GM12878 (cell line): ENCODE measurements around the gene EBLN2. TPM values are rescaled to one million over a fixed set of nuclear protein-coding genes. Genes with fewer than 3 reads are reported as not detected.

Source experiments
- ATAC-seq: fragments of 200-7000 bp; cut with Tn5 transposase; 3 replicates; pipeline ENCODE4 v1.9.1; 2020; ENCODE audit warnings: mild to moderate bottlenecking, moderate library complexity
- BruUV-seq: library from RNA; stranded (reverse); fragments of 400-500 nt; replicated peaks from 2 replicates; lab custom pipeline; 2021; lab: Mats Ljungman, UMichigan
- CTCF ChIA-PET: fragments of 300-600 bp; sonication (Branson Sonifier 250); formaldehyde crosslinking; extraction: SDS; loops from one replicate; lab custom pipeline; 2021; ENCODE audit warnings: inconsistent platforms; lab: Yijun Ruan, JAX
- POLR2A ChIA-PET: fragments of 350-600 bp; formaldehyde crosslinking; extraction: SDS; loops from one replicate; lab custom pipeline; 2021; ENCODE audit warnings: inconsistent platforms; lab: Charles Lee
- RAD21 ChIA-PET: fragments of 300-600 bp; sonication (Branson Sonifier 250); formaldehyde crosslinking; loops from one replicate; lab custom pipeline; 2023; ENCODE audit warnings: antibody characterized with exemption; ENCODE audit not compliant: unreplicated experiment; lab: Charles Lee
- SMC1A ChIA-PET: fragments of 300-600 bp; sonication (Branson Sonifier 250); formaldehyde crosslinking; loops from one replicate; lab custom pipeline; 2023; ENCODE audit not compliant: unreplicated experiment, uncharacterized antibody; lab: Charles Lee
- DNase-seq: peaks from one replicate; pipeline ENCODE4 v3.0.0-alpha.2; 2011; ENCODE audit warnings: low read depth, low spot score
- FAIRE-seq: peaks from 3 replicates; lab custom pipeline; 2011; peaks lifted over from hg19 to GRCh38; lab: Jason Lieb, UNC
- H2AFZ ChIP-seq: 2 replicates; pipeline ENCODE4 v1.6.0; 2011; ENCODE audit warnings: low read depth, low read length, control low read depth; ENCODE audit not compliant: control insufficient read depth
- H3K27ac ChIP-seq: 2 replicates; pipeline ENCODE4 v1.5.1; 2011; ENCODE audit warnings: control low read depth; ENCODE audit not compliant: control insufficient read depth, insufficient read depth
- H3K27me3 ChIP-seq, 2 experiments: replicated peaks in 1 of 2; 2 replicates each; pipeline versions ENCODE4 v1.6.0 to v1.6.1; 2011; ENCODE audit warnings: low read length in 1 of 2; ENCODE audit not compliant: control insufficient read depth in 2 of 2, insufficient read depth in 2 of 2
- H3K36me3 ChIP-seq, 2 experiments: 2 replicates each; pipeline ENCODE4 v1.5.1; 2011; ENCODE audit warnings: low read length in 1 of 2; ENCODE audit not compliant: control insufficient read depth in 2 of 2, insufficient read depth in 2 of 2
- H3K4me1 ChIP-seq: 2 replicates; pipeline ENCODE4 v1.6.1; 2011; ENCODE audit warnings: mild to moderate bottlenecking, low read length, moderate library complexity, mixed read lengths; ENCODE audit not compliant: control insufficient read depth, insufficient read depth
- H3K4me2 ChIP-seq: 2 replicates; pipeline ENCODE4 v1.6.0; 2011; ENCODE audit warnings: control low read depth; ENCODE audit not compliant: control insufficient read depth, insufficient read depth
- H3K4me3 ChIP-seq: fragments of 200-600 bp; sonication (generic); 2 replicates; pipeline ENCODE4 v1.5.1; 2016
- H3K79me2 ChIP-seq: 2 replicates; pipeline ENCODE4 v1.6.0; 2011; ENCODE audit warnings: low read length; ENCODE audit not compliant: control insufficient read depth, insufficient read depth
- H3K9ac ChIP-seq: 2 replicates; pipeline ENCODE4 v1.8.0; 2011; ENCODE audit warnings: low read length, control low read depth, mixed read lengths; ENCODE audit not compliant: control insufficient read depth, insufficient read depth
- H3K9me3 ChIP-seq: replicated peaks from 3 replicates; pipeline ENCODE4 v1.5.1; 2011; ENCODE audit warnings: mild to moderate bottlenecking, low read length; ENCODE audit not compliant: control insufficient read depth, insufficient read depth
- H4K20me1 ChIP-seq: 2 replicates; pipeline ENCODE4 v1.6.0; 2011; ENCODE audit not compliant: control insufficient read depth, insufficient read depth
- CBFB ChIP-seq: IDR thresholded peaks from 2 replicates; pipeline ENCODE4 v1.6.1; 2016; ENCODE audit warnings: antibody characterized with exemption, low read depth
- DPF2 ChIP-seq: fragments of 450-650 bp; IDR thresholded peaks from 2 replicates; pipeline ENCODE4 v1.6.1; 2017; ENCODE audit warnings: mild to moderate bottlenecking
- GATAD2B ChIP-seq: fragments of 450-650 bp; conservative IDR thresholded peaks from 2 replicates; pipeline ENCODE4 v1.6.1; 2017; ENCODE audit warnings: low read depth, mild to moderate bottlenecking, moderate library complexity
- HDAC2 ChIP-seq: fragments of 200-600 bp; sonication (generic); IDR thresholded peaks from 2 replicates; pipeline ENCODE4 v1.6.1; 2017
- IKZF1 ChIP-seq: fragments of 450-650 bp; conservative IDR thresholded peaks from 2 replicates; pipeline ENCODE4 v1.6.1; 2017; ENCODE audit warnings: antibody characterized with exemption, mild to moderate bottlenecking
- MYB ChIP-seq: fragments of 150-350 bp; IDR thresholded peaks from 2 replicates; pipeline ENCODE4 v1.6.1; 2014; ENCODE audit warnings: mild to moderate bottlenecking, low read depth, low read length, borderline replicate concordance
- NBN ChIP-seq: fragments of 450-650 bp; IDR thresholded peaks from 2 replicates; pipeline ENCODE4 v1.6.1; 2016
- NFYA ChIP-seq: IDR thresholded peaks from 2 replicates; pipeline ENCODE4 v1.6.1; 2011; ENCODE audit warnings: low read depth, mild to moderate bottlenecking, low read length, improper control_type of control experiment, borderline replicate concordance
- POU2F2 ChIP-seq: IDR thresholded peaks from 3 replicates; pipeline ENCODE4 v1.6.1; 2011; ENCODE audit warnings: low read depth, mild to moderate bottlenecking, low read length, borderline replicate concordance
- SRF ChIP-seq, 2 experiments: IDR thresholded peaks; 2 replicates each; pipeline ENCODE4 v1.6.1; 2011; ENCODE audit warnings: low read depth in 2 of 2, low read length in 2 of 2, mild to moderate bottlenecking in 1 of 2, moderate library complexity in 1 of 2
- YBX1 ChIP-seq: fragments of 450-650 bp; IDR thresholded peaks from 2 replicates; pipeline ENCODE4 v1.6.1; 2016; ENCODE audit warnings: antibody characterized with exemption
- ZNF207 ChIP-seq: fragments of 450-650 bp; IDR thresholded peaks from 2 replicates; pipeline ENCODE4 v1.6.1; 2014; ENCODE audit warnings: antibody characterized with exemption, mild to moderate bottlenecking, borderline replicate concordance
- WGBS: methylation state at CpG from one replicate; pipeline ENCODE4 v1.1.6; 2016; ENCODE audit warnings: low lambda C conversion rate; ENCODE audit not compliant: insufficient replicate concordance, insufficient coverage; ENCODE audit errors: missing lambda C conversion rate; 5-methylcytosine and 5-hydroxymethylcytosine counted together
- in situ Hi-C: fragments of 300-500 bp; cut with MboI; formaldehyde crosslinking; loops from 9 replicates; pipeline ENCODE4 v1.14.3; 2018; ENCODE audit warnings: mixed read lengths
- intact Hi-C: fragments of 100-400 bp; cut with micrococcal nuclease; formaldehyde crosslinking; loops from one replicate; pipeline ENCODE4 v1.14.2; 2022; ENCODE audit not compliant: unreplicated experiment
- polyA plus RNA-seq, 11 experiments: library from polyadenylated mRNA; depleted of rRNA in 4 of 11; unstranded in 6 of 11; stranded (reverse) in 5 of 11; fragments of >200 nt; fragmentation: Nextera tagmentation in 4 of 11; fragmentation: Illumina TruSeq in 1 of 11; extraction: Ambion mirVana in 4 of 11; extraction: Trizol in 1 of 11; gene quantifications; 1 replicate in 1 of 11; 2 replicates in 10 of 11; pipeline versions ENCODE4 v1.2.1 to v1.2.3, GENCODE V29; 2011 to 2016; ENCODE audit warnings: inconsistent platforms in 2 of 11, missing spikeins in 2 of 11, low read depth in 1 of 11
- total RNA-seq, 4 experiments: library from RNA; depleted of rRNA in 3 of 4; stranded (reverse); fragments of >200 nt in 3 of 4; fragmentation: Illumina TruSeq in 1 of 4; extraction: Trizol in 1 of 4; gene quantifications; 2 replicates each; pipeline versions ENCODE4 v1.2.1 to v1.2.3, GENCODE V29; 2013 to 2021
- TF ChIP-seq, protein P1 (sequence below): fragments of 450-650 bp; IDR thresholded peaks from 2 replicates; pipeline ENCODE4 v1.6.1; 2016; ENCODE audit warnings: mild to moderate bottlenecking
- TF ChIP-seq, protein P2 (sequence below): IDR thresholded peaks from 2 replicates; pipeline ENCODE4 v1.6.1; 2012; ENCODE audit warnings: low read length, inconsistent platforms
- TF ChIP-seq, protein P3 (sequence below): fragments of 450-650 bp; IDR thresholded peaks from 2 replicates; pipeline ENCODE4 v1.6.1; 2016; ENCODE audit warnings: mild to moderate bottlenecking

Gene EBLN2
- total and polyA plus RNA-seq, 10 of the 15 experiments (the other 5 are each of a cell fraction or from before 2014, with no cell fraction given): 0.84 to 6.8 (median 3.6) TPM

DNA sequence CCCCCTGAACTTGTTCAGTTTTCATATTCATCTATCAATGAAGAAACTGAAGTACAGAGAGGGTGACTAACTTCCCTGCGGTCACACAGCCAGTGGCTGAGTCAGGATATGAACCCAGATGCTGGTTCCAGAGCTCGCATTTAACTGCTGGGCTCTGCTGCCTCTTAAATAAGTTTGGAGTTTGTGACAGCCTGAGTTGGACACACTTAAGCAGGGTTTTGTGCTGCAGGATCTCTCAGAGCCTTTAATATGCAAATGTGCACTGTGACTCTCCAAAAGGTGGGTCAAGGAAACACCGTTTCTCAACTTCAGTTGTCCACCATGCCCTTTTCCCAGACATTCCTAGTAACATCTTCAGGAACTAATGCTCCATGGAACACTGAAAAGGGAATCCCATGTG lies 45.8 kb downstream of the EBLN2 start:
- ChIA-PET RAD21 (no interaction called here), POLR2A (no interaction called here), CTCF (interaction anchor here (0.6 to 0.9 kb wide), 2 partner anchors 395 to 477 kb away, joined by 3 to 5 read pairs; no protein-coding TSS in a partner anchor), SMC1A (no interaction called here)
- 9% methylated on average over 3 of the region's 3 CpGs for WGBS
- Histone ChIP-seq H4K20me1 (no peaks in the 10 kb centered on the region), H3K9me3 (no peaks in the 10 kb centered on the region), H3K4me1 (no peaks in the 10 kb centered on the region), H3K9ac (no peak overlapping the region), H3K36me3 (no peaks in the 10 kb centered on the region), H2AFZ (no peak overlapping the region), H3K27me3 (no peaks in the 10 kb centered on the region; a peak in 1 of 4 replicates), H3K27ac (no peak overlapping the region), H3K4me2 (no peak overlapping the region), H3K4me3 (no peak overlapping the region), H3K79me2 (no peaks in the 10 kb centered on the region)
- no TSS peak for BruUV-seq
- FAIRE-seq (no peak), ATAC-seq (no peak), DNase-seq (no peak)
- in situ Hi-C loops (no loop called here), intact Hi-C loops (no loop called here)
- TF ChIP-seq ZNF207: no peak
- TF ChIP-seq POU2F2: no peak
- TF ChIP-seq, protein P1, sequence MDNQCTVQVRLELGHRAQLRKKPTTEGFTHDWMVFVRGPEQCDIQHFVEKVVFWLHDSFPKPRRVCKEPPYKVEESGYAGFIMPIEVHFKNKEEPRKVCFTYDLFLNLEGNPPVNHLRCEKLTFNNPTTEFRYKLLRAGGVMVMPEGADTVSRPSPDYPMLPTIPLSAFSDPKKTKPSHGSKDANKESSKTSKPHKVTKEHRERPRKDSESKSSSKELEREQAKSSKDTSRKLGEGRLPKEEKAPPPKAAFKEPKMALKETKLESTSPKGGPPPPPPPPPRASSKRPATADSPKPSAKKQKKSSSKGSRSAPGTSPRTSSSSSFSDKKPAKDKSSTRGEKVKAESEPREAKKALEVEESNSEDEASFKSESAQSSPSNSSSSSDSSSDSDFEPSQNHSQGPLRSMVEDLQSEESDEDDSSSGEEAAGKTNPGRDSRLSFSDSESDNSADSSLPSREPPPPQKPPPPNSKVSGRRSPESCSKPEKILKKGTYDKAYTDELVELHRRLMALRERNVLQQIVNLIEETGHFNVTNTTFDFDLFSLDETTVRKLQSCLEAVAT: no peak
- TF ChIP-seq IKZF1: no peak
- TF ChIP-seq NBN: no peak
- TF ChIP-seq, protein P2, sequence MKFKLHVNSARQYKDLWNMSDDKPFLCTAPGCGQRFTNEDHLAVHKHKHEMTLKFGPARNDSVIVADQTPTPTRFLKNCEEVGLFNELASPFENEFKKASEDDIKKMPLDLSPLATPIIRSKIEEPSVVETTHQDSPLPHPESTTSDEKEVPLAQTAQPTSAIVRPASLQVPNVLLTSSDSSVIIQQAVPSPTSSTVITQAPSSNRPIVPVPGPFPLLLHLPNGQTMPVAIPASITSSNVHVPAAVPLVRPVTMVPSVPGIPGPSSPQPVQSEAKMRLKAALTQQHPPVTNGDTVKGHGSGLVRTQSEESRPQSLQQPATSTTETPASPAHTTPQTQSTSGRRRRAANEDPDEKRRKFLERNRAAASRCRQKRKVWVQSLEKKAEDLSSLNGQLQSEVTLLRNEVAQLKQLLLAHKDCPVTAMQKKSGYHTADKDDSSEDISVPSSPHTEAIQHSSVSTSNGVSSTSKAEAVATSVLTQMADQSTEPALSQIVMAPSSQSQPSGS: no peak
- TF ChIP-seq, protein P3, sequence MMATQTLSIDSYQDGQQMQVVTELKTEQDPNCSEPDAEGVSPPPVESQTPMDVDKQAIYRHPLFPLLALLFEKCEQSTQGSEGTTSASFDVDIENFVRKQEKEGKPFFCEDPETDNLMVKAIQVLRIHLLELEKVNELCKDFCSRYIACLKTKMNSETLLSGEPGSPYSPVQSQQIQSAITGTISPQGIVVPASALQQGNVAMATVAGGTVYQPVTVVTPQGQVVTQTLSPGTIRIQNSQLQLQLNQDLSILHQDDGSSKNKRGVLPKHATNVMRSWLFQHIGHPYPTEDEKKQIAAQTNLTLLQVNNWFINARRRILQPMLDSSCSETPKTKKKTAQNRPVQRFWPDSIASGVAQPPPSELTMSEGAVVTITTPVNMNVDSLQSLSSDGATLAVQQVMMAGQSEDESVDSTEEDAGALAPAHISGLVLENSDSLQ: no peak
- no peak for TF ChIP-seq CBFB
- no peak for TF ChIP-seq YBX1
- TF ChIP-seq HDAC2: no peak
- TF ChIP-seq DPF2: no peak
- TF ChIP-seq MYB: no peak
- TF ChIP-seq SRF (IDR thresholded peaks at IDR 0.05; ENCODE audit: low read depth in 2 of 2, low read length in 2 of 2): no peak
- TF ChIP-seq GATAD2B: no peak
- TF ChIP-seq NFYA: no peak
